ENCODE data around the gene PRDM2. TPM values are rescaled to one million over a fixed set of nuclear protein-coding genes. Genes with fewer than 3 reads are reported as not detected.

Gene PRDM2
- total RNA-seq, 1 donor from 2014 or later = 33.5 TPM

GRCh38 chr1:13733711-13734110 is 33.7 kb downstream of the PRDM2 start:
- no peak for DNase-seq (ENCODE audit: low spot score)

- DNase-seq (ENCODE audit: low spot score) = no peak
Observed at GRCh38 chr1:13735168-13735930, 35.4 kb downstream of the PRDM2 start.

- DNase-seq (ENCODE audit: low spot score) = no peak
Observed at GRCh38 chr1:13737398-13737797, 37.4 kb downstream of the PRDM2 start.

- no peak for DNase-seq (ENCODE audit: low spot score)
Observed at GRCh38 chr1:13746342-13746741, 46.4 kb downstream of the PRDM2 start.

DNA sequence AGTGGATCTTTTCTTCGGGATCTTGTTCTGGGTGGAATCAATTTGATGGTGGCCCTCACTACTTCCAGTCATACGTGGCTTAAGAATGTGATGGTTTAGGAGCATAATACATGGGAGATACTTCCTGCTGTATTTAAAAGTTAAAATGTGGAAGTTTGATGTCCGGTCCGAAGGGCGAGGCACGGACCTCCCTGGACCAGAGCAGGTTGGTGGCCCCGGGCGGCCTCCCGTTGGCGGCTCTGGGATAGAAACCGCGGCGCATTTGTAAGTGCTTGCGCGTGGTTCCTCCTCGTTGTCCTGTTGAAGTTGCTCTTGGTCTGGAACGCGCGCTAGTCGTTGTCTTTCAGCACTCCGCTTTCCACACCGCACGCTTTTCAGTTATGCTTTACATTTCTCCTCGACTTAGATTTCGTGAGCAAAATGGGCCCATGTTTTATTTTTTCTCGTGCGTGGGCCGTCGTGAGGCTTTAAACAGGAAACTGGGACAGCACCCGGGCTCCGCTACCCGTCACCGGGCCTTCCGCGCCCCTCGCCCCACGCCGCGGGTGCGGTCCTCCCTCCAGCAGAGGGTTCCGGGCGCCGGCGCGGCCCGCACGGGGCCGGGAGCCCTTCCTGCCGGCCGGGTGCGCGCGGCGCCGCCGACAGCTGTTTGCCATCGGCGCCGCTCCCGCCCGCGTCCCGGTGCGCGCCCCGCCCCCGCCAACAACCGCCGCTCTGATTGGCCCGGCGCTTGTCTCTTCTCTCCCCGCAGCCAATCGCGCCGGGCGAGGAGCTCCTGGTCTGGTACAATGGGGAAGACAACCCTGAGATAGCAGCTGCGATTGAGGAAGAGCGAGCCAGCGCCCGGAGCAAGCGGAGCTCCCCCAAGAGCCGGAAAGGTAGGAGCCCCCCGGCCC is 48.9 kb downstream of the PRDM2 start:
- DNase-seq (ENCODE audit: low spot score) = peak; percentile 97

- DNase-seq (ENCODE audit: low spot score) = peak; percentile 47
Observed at GRCh38 chr1:13749543-13750341, 49.8 kb downstream of the PRDM2 start.

GRCh38 chr1:13751458-13751871 is 51.5 kb downstream of the PRDM2 start:
- no peak for DNase-seq (ENCODE audit: low spot score)

- no peak for DNase-seq (ENCODE audit: low spot score)
Observed at GRCh38 chr1:13751985-13752384, 52.0 kb downstream of the PRDM2 start.

- no peak for DNase-seq (ENCODE audit: low spot score)
Observed at GRCh38 chr1:13752852-13753251, 52.9 kb downstream of the PRDM2 start.

DNA sequence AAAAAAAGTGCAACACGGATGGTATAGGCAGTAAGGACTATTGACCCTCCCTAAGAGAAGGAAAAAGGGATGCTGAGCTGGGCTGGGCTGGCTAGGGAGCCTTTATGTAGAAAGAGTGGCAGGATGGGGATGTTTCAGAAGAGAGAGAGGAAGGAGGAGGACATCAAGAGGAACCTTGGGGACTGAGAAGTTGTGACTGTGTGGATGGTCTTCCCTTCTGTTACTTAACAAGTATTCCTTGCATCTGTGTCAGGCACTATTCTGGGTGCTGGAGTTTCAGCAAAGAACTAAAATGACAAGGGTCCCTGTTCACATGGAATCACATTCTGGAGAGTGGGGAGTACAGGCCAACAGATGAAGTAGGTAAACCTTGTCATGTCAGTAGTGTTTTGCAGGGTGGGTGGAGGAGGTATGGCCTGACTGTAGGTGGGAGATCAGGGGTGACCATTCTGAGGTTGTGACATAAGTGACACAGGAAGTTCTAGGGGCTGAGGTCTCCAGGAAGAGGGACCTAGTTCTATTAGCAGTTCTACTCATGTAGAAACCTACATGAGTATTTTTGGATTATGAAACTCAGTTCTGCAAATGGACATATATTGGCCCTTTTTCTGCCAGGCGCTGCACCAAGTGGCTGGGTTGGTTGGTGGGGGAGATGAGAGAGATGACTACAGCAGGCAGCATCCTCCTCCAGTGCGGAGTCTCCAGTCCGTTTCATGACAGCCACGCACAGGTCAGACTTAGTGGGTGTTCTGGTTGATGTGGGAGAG is 53.8 kb downstream of the PRDM2 start:
- DNase-seq (ENCODE audit: low spot score) = no peak

DNA sequence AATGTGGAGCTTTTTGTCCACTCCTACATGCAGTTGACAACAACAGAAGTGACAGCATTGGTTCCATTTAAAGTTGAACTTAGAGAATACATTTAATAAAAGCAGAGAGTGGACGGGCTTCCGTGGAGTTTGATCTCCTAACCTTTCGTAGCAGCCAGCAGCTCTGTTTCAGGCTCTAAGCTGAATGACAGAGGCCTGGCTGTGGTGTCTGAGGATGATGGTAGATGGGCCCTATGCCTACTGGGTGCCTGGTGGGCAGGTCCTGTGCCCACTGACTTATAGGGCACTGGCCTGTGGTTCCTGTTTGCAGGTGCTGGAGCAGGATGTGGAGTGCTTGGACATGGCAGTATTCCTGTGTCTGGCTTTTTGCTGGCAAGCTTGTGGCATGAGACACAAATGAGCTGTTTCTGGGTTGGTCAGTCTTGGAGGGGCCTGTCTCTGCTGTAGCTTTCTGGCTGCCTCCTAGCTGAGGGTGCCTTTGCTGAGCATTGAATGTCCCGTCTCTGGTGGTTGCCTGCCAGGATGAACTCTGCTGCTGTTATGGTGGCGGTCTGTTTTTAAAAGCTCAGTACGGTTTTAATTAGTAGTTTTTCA is 54.6 kb downstream of the PRDM2 start:
- DNase-seq (ENCODE audit: low spot score) = no peak

- DNase-seq (ENCODE audit: low spot score) = no peak
Observed at GRCh38 chr1:13756557-13757315, 56.7 kb downstream of the PRDM2 start.

- no peak for DNase-seq (ENCODE audit: low spot score)
Observed at GRCh38 chr1:13757693-13758092, 57.7 kb downstream of the PRDM2 start.

GRCh38 chr1:13759072-13759471 is 59.1 kb downstream of the PRDM2 start:
- peak; percentile 18 for DNase-seq (ENCODE audit: low spot score)

DNA sequence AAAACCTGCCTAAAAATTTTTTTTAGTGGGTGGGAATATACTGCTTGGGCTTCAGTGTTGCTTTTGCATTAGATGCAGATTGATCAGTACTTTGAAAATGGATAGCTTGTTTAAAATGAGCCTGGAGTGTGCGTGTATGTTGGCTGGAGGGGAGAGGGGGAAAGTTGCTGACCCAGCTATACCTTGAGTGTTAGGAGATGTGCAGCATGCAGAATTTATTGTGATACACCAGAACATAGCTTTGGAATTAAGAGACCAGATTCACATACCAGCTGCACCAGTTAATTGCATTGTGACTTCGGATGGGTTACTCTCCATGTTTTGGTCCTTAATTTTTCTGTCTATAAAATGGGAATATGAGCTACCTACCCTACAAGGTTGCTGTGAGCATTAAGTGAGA is 60.4 kb downstream of the PRDM2 start:
- no peak for DNase-seq (ENCODE audit: low spot score)

GRCh38 chr1:13760921-13761320 is 60.9 kb downstream of the PRDM2 start:
- no peak for DNase-seq (ENCODE audit: low spot score)

GRCh38 chr1:13761883-13762282 is 61.9 kb downstream of the PRDM2 start:
- no peak for DNase-seq (ENCODE audit: low spot score)

- DNase-seq (ENCODE audit: low spot score) = no peak
Observed at GRCh38 chr1:13762642-13763041, 62.7 kb downstream of the PRDM2 start.

DNA sequence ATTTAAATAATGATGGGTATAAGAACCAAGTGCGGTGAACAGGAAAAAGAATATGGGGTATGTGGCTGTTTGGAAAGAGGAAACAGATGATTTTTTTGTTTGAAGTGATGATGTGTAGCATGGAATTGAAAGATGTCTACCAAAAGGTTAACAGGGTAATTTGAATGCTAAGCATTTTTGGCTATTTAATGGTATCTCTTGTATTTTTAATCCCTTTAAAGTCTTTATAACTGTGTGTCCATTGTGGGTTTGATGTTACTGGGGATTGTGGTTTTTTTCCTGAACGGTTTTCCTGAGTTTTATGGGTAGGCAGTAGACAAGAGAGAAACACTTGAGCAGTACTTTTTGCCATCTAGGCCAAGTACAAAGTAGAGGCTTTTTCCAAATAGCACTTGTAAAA is 63.2 kb downstream of the PRDM2 start:
- no peak for DNase-seq (ENCODE audit: low spot score)

GRCh38 chr1:13763991-13764390 is 64.0 kb downstream of the PRDM2 start:
- no peak for DNase-seq (ENCODE audit: low spot score)
